Suppressor macrophage treated with lipopolysaccharide for 4 hours (primary cell): ENCODE measurements around the gene ZNF500.
A peak's percentile ranks its signal among the peaks of the same experiment; 100 is the strongest.

Experiments used
- DNase-seq: peaks from one replicate; pipeline ENCODE4 v3.0.0-alpha.2; 2020

Gene ZNF500

GRCh38 chr16:4768549-4769305 lies 1.8 kb upstream of the ZNF500 start:
- peak; percentile 97 for DNase-seq

DNA sequence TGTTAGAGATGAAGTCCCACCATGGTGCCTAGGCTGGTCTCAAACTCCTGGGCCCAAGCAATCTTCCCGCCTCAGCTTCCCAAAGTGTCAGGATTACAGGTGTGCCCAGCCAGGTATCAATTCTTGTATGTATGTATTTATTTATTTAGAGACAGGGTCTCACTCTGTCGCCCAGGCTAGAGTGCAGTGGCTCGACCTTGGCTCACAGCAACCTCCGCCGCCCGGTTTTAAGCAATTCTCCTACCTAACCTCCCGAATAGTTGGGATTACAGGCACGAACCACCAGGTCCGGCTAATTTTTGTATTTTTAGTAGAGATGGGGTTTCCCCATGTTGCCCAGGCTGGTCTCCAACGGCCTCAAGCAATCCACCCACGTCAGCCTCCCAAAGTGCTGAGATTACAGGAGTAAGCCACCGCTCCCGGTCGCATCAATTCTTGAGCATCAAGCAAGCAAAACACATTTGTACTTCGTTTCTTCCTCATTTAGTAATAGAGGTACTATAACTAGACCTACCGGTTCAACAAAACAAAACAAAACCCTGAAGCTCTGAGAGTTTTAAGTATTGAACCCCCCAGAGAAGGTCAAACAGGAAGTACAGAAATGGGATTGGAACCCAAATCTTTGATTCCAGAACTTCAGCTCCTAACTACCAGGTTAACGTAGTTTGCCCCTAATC lies 1.0 kb upstream of the ZNF500 start:
- DNase-seq: peak; percentile 51

- no peak for DNase-seq
These were observed 1.2 kb downstream of the ZNF500 start for GRCh38 chr16:4765511-4766474.

- no peak for DNase-seq
These were observed 3.2 kb downstream of the ZNF500 start for GRCh38 chr16:4763791-4764190.

DNA sequence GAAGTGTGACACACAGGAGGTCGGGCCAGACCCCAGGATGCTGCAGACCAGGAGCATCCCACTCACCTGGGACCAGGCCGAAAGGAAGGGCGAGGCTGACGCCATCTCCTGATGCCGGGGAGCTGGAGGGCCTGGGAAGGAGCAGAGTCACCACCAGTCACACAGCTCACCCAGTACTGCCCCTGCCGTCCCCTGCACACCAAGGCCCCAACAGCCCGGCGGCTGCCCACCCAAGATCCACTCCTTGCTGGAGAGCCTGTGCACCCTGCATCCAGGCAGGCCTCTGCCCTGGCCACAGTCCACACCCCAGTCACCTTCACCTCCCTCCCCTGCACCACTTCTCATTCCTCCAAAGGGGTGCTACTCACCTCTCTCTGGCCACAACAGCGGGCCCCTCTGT lies 4.8 kb downstream of the ZNF500 start:
- DNase-seq: no peak

DNA sequence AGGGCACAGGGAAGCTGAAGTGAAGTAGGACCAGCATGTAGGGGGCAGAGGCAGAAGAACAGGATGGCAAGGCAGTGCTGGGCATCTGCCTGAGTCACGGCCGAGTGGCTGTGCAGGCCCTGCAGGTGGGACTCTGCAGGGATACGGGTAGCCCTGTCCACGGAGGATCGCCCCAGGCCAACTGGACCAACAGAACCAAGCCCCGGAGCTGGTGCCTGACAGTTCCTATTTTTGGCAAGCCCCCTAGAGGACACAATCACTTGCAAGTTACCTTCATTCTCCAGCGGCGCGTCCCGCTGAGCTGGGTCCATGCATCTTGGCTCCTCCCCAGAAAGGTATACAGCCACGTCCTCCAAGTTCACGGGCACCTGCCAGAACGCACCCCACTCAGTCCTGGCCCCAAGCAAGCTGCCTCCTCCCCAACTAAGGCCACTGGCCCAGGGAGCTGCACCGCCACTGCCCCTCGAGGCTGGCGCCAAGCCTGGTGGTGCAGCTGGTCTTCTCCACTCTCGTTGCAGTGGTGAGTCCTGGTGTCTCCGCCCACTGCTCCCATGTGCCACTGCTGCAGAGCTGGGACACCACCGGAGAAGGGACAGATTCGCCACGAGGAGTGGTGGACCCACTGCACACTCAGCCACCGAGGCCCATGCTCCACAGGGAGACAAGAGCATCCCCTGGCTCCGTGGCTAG lies 6.6 kb downstream of the ZNF500 start:
- no peak for DNase-seq

- DNase-seq: no peak
These were observed 11.3 kb downstream of the ZNF500 start for GRCh38 chr16:4755687-4756086.

DNA sequence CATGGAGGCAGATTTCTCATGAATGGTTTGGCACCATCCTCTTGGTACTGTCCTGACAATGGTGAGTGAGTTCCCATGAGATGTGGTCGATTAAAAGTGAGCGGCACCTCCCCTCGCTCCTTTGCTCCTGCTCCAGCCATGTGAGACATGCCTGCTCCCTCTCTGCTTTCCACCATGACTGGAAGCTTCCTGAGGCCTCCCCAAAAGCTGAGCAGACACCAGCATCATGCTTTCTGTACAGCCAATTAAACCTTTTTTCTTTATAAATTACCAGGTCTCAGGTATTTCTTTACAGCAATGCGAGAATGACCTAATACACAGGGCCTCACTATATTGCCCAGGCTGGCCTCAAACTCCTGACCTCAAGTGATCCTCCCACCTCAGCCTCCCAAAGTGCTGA lies 12.1 kb downstream of the ZNF500 start:
- no peak for DNase-seq

DNA sequence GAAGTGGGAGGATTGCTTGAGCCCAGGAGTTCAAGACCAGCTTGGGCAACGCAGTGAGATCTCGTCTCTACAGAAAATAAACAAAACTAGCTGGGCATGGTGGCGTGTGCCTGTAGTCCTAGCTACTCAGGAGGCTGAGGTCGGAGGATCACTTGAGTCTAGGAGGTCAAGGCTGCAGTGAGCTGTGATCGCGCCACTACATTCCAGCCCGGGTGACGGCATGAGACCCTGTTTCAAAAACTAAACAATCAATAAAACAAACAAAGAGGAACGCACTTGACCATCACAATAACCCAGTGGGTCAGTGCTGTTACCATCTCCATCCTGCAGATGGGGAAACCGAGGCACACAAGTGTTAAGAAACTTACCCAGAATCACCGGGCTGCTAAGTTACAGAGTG lies 13.7 kb downstream of the ZNF500 start:
- DNase-seq: no peak

GRCh38 chr16:4752351-4753100 lies 14.4 kb downstream of the ZNF500 start:
- no peak for DNase-seq

- DNase-seq: no peak
These were observed 16.1 kb downstream of the ZNF500 start for GRCh38 chr16:4750896-4751295.

DNA sequence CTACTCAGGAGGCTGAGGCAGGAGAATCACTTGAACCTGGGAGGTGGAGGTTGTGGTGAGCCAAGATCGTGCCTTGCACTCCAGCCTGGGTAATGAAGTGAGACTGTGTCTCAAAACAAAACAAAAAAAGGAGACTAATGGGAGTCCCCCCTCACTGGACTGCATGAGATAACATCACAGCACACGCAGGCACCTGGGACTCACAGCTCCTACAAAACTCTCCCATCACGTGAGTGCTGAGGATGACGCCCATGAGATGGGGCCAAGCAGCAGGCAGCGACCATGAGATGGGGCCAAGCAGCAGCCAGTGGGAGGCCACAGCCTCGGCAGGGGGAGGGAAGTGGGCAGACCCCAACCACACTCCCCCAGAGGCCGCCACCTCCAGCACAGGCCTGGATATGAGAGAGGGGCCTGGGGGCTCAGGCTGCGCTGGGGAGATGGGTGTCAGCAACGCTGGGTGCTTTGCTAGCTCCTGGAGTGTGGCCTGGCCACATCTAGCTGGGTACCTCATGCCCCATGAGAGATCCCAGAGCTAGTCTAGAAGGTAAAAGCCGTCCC lies 17.2 kb downstream of the ZNF500 start:
- no peak for DNase-seq

GRCh38 chr16:4748682-4749411 lies 18.1 kb downstream of the ZNF500 start:
- DNase-seq: no peak

DNA sequence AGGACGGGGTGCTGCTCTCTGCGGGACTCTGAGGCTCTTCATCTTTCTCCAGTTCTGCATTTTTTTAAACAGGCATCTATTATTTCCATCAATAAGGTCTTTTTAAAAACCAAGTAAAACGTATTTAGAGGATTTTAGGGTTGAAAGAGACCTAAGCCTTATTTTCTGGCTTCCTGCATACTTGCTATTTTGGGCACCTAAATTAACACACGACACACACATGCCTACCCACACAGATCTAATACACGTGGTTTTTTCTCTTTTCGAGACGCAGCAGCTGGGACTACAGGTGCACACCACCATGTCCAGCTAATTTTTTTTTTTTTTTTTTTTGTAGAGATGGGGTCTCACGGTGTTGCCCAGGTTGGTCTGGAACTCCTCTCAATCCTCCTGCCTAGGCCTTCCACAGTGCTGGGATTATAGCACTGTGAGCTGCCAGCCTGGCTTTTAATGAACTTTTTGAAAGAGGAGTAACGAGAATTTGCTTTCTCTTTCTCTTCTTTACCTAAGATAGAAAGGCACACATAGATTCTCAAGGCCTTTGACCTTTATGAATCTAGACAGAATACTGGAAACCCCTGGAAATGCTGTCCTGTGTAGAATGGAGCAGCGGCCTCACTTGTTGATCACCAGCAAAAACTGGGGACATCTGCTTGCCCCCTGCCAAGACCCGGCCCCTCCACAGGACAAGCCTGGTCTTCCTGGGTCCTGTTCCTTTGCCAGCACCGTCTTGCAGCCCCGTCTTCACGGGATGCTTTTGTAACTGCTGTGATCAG lies 18.9 kb downstream of the ZNF500 start:
- DNase-seq: no peak

DNA sequence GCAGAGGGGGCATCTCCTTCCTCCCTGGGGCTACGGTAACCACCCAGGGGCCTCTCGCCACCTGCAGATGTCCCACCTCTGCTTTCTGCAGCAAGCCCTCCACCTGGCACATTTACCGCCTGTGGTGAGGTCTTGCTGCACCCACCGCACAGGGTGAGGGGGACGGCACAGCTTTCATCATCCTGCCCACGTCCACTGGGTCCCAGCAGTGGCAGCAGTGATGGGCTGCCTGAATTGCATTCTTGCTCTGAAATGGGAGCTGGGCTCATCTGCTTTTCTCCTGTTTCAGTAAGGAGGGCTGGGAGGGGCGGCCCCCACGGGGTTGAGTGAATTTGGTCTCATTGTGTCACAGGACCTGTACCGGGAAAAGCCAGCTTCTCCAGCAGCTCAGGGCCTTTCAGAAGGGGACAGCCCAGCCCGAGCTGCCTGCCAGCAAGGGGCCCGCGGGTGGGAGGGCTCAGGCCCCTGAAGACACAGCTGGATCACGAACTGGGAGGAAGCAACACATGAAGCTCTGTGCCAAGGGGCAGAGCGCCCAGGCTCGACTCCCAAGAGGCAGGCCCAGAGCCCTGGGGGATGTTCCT lies 19.9 kb downstream of the ZNF500 start:
- no peak for DNase-seq

- no peak for DNase-seq
These were observed 20.7 kb downstream of the ZNF500 start for GRCh38 chr16:4746215-4746614.

DNA sequence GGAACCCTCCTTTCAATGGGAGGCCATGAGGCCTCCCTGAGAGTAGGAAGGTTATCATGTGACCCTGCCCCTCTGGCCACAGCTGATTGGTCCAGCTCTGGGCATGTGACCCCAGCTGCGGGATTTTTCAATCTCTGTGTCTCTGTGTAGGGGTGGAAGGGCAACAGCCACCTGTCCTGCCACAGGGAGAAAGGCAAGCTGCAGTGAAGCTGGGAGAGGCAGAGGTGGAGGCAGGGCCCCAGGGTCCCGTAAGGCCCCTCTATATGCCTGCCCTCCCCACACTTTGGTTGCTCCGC lies 21.7 kb downstream of the ZNF500 start:
- DNase-seq: no peak

GRCh38 chr16:4744555-4745273 lies 22.2 kb downstream of the ZNF500 start:
- no peak for DNase-seq

- DNase-seq: no peak
These were observed 23.6 kb downstream of the ZNF500 start for GRCh38 chr16:4743226-4743878.
